KMS-11 (cell line): ENCODE results near the gene RNF181.

Source experiments
- H2AFZ ChIP-seq: fragments of 200-600 bp; sonication (generic); 2 replicates; pipeline ENCODE4 v1.6.1; 2016; ENCODE audit warnings: antibody characterized with exemption, mixed run types, low read depth
- H3K27ac ChIP-seq: fragments of 200-600 bp; sonication (generic); 2 replicates; pipeline ENCODE4 v1.6.1; 2016; ENCODE audit warnings: mild to moderate bottlenecking, mixed run types
- H3K27me3 ChIP-seq: fragments of 200-600 bp; sonication (generic); 2 replicates; pipeline ENCODE4 v1.6.1; 2017; ENCODE audit warnings: mild to moderate bottlenecking, low read depth, mixed run types, moderate library complexity; ENCODE audit not compliant: insufficient read depth
- H3K36me3 ChIP-seq: fragments of 200-600 bp; sonication (generic); 2 replicates; pipeline ENCODE4 v1.6.1; 2017; ENCODE audit warnings: mild to moderate bottlenecking, mixed run types; ENCODE audit not compliant: insufficient read depth
- H3K4me1 ChIP-seq: fragments of 200-600 bp; sonication (generic); 2 replicates; pipeline ENCODE4 v1.6.1; 2016; ENCODE audit warnings: mild to moderate bottlenecking, low read depth, mixed run types; ENCODE audit not compliant: poor library complexity, severe bottlenecking
- H3K4me2 ChIP-seq: fragments of 200-600 bp; sonication (generic); 2 replicates; pipeline ENCODE4 v1.7.0; 2016; ENCODE audit warnings: mild to moderate bottlenecking, mixed run types
- H3K4me3 ChIP-seq: fragments of 200-600 bp; sonication (generic); IDR thresholded peaks from 2 replicates; pipeline ENCODE4 v1.6.1; 2017; ENCODE audit warnings: low read depth, low read length, mixed read lengths; ENCODE audit not compliant: insufficient read depth
- H3K79me2 ChIP-seq: fragments of 200-600 bp; sonication (generic); 2 replicates; pipeline ENCODE4 v1.6.1; 2016; ENCODE audit warnings: low read depth, mixed run types; ENCODE audit not compliant: insufficient read depth
- H3K9ac ChIP-seq: fragments of 200-600 bp; sonication (generic); 2 replicates; pipeline ENCODE4 v1.6.1; 2016; ENCODE audit warnings: mild to moderate bottlenecking, mixed run types
- H4K20me1 ChIP-seq: fragments of 200-600 bp; sonication (generic); 2 replicates; pipeline ENCODE4 v1.6.1; 2016; ENCODE audit warnings: mild to moderate bottlenecking, mixed run types; ENCODE audit not compliant: insufficient read depth
- CTCF ChIP-seq: fragments of 200-600 bp; sonication (generic); conservative IDR thresholded peaks from 2 replicates; pipeline ENCODE4 v1.6.1; 2017; ENCODE audit warnings: low read depth, mild to moderate bottlenecking, antibody characterized with exemption, low read length, moderate library complexity, mixed read lengths

Gene RNF181

GRCh38 chr2:85585781-85586105, 9.8 kb upstream of the RNF181 start:
- Histone ChIP-seq H3K36me3 (no peaks in the 10 kb centered on the region), H3K27ac (no peak overlapping the region), H2AFZ (no peak overlapping the region), H3K4me1 (no peaks in the 10 kb centered on the region), H3K9ac (no peak overlapping the region), H4K20me1 (no peaks in the 10 kb centered on the region), H3K4me3 (no peak overlapping the region), H3K79me2 (no peaks in the 10 kb centered on the region), H3K27me3 (peaks cover 6% of the 10 kb centered on the region; the same call in 1 of the 2 replicates), H3K4me2 (no peak overlapping the region)
- no peak for TF ChIP-seq CTCF

GRCh38 chr2:85588236-85588635, 7.3 kb upstream of the RNF181 start:
- Histone ChIP-seq H3K4me2 (no peak overlapping the region), H2AFZ (no peak overlapping the region), H3K4me1 (no peaks in the 10 kb centered on the region), H4K20me1 (no peaks in the 10 kb centered on the region), H3K4me3 (no peak overlapping the region), H3K36me3 (no peaks in the 10 kb centered on the region), H3K79me2 (no peaks in the 10 kb centered on the region), H3K27me3 (no peaks in the 10 kb centered on the region), H3K27ac (no peak overlapping the region), H3K9ac (no peak overlapping the region)
- no peak for TF ChIP-seq CTCF

GRCh38 chr2:85588645-85589044, 6.9 kb upstream of the RNF181 start:
- Histone ChIP-seq H3K36me3 (no peaks in the 10 kb centered on the region), H3K4me3 (no peak overlapping the region), H3K4me2 (no peak overlapping the region), H3K79me2 (no peaks in the 10 kb centered on the region), H3K27ac (no peak overlapping the region), H4K20me1 (no peaks in the 10 kb centered on the region), H3K4me1 (no peaks in the 10 kb centered on the region), H2AFZ (no peak overlapping the region), H3K27me3 (no peaks in the 10 kb centered on the region), H3K9ac (no peak overlapping the region)
- TF ChIP-seq CTCF = no peak

- no peaks in the 10 kb centered on the region for H3K79me2 ChIP-seq
- H3K4me1 ChIP-seq = no peaks in the 10 kb centered on the region
- no peak overlapping the region for H3K4me3 ChIP-seq
- H3K4me2 ChIP-seq = no peak overlapping the region
- H3K27me3 ChIP-seq = no peaks in the 10 kb centered on the region
- H4K20me1 ChIP-seq = no peaks in the 10 kb centered on the region
- no peak overlapping the region for H3K27ac ChIP-seq
- no peak overlapping the region for H2AFZ ChIP-seq
- no peak for TF ChIP-seq CTCF
- no peak overlapping the region for H3K9ac ChIP-seq
- H3K36me3 ChIP-seq = no peaks in the 10 kb centered on the region
These were observed 6.4 kb upstream of the RNF181 start for GRCh38 chr2:85589181-85589580.
